Suppressor macrophage (primary cell): ENCODE measurements around the gene ARHGEF28.

Experiments
- DNase-seq, 4 experiments: peaks; one replicate each; pipeline ENCODE4 v3.0.0-alpha.2; 2020 to 2022

ARHGEF28 gene

DNA sequence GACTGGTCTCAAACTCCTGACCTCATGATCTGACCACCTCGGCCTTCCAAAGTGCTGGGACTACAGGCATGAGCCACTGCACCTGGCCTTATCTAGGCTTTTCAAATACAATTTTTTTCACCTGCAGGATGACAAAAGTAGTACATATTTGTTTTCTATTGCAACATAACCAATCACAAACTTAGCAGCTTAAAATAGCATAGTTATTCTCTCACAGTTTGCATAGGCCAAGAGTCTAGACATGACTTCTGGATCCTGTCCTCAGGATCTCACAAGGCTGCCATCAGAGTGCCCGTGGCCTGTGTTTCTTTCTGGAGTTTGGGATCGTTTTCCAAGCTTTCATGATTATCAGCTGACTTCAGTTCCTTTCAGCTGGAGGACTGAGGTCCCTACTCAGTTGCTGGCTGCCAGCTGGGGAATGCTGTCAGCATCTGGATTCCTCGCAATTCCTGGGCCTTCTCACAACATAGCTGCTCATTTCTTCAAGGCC, 348.9 kb downstream of the ARHGEF28 start:
- no peak for DNase-seq

GRCh38 chr5:73975845-73976244, 349.8 kb downstream of the ARHGEF28 start:
- no peak for DNase-seq

- no peak for DNase-seq
Observed at GRCh38 chr5:73977146-73977545, 351.1 kb downstream of the ARHGEF28 start.

GRCh38 chr5:73979321-73979720, 353.3 kb downstream of the ARHGEF28 start:
- no peak for DNase-seq

DNA sequence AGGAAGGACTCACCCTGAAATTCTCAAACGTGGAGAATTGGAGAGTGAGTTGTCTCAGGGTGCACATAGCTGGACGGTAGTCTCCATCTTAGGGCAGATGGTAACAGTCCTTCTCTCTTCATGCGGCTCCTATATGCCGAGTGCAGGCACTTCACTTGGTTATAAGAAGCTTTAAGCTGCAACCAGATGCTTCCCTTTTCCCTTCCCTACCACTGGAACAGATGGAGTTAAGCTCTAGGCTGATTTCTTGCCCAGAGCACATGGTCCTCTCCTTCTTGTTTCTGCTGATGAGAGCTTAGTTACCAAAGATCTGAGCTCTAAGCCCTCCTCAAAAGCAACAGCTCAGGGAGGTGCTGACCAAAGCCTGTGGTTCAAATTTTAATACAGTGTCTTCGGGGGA, 355.7 kb downstream of the ARHGEF28 start:
- DNase-seq: no peak

- DNase-seq: no peak
Observed at GRCh38 chr5:73983644-73984043, 357.6 kb downstream of the ARHGEF28 start.

- DNase-seq: no peak
Observed at GRCh38 chr5:73985145-73985544, 359.1 kb downstream of the ARHGEF28 start.

GRCh38 chr5:73986729-73987128, 360.7 kb downstream of the ARHGEF28 start:
- DNase-seq: no peak

DNA sequence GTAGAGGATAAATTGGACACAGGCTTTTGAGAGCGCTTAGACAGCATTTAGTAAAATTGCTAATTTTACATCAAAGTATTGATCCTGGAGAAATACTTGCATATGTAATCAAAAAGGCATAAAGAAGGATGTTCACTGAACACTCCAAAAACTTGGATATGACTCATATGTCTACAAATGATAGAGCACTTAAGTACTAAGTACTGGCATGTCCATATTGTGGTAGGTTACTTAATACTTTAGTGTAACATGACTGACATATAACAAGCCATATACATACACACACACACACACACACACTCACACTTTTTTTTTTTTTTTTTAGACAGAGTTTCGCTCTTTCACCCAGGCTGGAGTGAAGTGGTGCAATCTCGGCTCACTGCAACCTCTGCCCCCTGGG, 361.9 kb downstream of the ARHGEF28 start:
- DNase-seq: no peak

GRCh38 chr5:73989956-73990355, 364.0 kb downstream of the ARHGEF28 start:
- no peak for DNase-seq
